ENCODE data around the gene SMYD1. TPM values are rescaled to one million over a fixed set of nuclear protein-coding genes. Genes with fewer than 3 reads are reported as not detected.

SMYD1 gene
- total RNA-seq, 4 donors from 2014 or later = 0.07 TPM; not detected in 3

DNA sequence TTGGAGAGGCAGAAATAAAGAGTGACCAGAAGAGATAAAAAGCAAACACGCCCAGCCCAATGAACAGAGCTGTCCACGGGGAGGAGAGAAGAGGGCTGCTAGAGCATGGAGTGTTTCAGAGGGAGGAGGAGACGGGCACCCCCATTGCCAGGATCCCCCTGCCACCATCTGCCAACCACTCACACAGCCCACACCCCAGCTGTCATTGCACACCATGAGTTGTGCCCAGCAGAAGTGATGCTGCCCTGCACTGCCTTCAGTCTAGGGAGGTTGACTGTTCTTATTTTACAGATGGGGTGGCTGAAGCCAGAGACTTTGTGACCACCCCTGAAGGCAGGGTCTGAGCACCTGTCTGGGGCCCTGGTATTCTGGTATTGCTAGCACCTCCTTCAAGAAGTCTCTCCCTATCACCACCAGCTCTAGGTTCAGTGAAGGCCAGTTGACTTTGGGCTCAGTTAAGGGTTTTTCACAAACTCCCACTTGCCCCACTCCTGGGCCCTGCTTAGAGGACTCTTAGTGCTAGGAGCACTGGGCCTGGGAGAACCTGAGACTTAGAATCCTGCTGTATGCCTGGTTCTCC, 57.8 kb downstream of the SMYD1 start:
- Histone ChIP-seq H3K9me3 (no peaks in the 10 kb centered on the region), H3K27me3 (no peaks in the 10 kb centered on the region), H3K36me3 (no peaks in the 10 kb centered on the region), H3K27ac (no peak overlapping the region), H3K4me3 (no peak overlapping the region), H3K4me1 (no peaks in the 10 kb centered on the region)
- intact Hi-C loops (cut with DNase I; ENCODE audit: low total_unique reads) = no loop called here
- TF ChIP-seq POLR2A (IDR thresholded peaks at IDR 0.05) = no peak
- TF ChIP-seq, protein P1, sequence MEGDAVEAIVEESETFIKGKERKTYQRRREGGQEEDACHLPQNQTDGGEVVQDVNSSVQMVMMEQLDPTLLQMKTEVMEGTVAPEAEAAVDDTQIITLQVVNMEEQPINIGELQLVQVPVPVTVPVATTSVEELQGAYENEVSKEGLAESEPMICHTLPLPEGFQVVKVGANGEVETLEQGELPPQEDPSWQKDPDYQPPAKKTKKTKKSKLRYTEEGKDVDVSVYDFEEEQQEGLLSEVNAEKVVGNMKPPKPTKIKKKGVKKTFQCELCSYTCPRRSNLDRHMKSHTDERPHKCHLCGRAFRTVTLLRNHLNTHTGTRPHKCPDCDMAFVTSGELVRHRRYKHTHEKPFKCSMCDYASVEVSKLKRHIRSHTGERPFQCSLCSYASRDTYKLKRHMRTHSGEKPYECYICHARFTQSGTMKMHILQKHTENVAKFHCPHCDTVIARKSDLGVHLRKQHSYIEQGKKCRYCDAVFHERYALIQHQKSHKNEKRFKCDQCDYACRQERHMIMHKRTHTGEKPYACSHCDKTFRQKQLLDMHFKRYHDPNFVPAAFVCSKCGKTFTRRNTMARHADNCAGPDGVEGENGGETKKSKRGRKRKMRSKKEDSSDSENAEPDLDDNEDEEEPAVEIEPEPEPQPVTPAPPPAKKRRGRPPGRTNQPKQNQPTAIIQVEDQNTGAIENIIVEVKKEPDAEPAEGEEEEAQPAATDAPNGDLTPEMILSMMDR (IDR thresholded peaks at IDR 0.05) = no peak
- no peak for DNase-seq

GRCh38 chr2:88125924-88126771, 58.5 kb downstream of the SMYD1 start:
- H3K4me1 ChIP-seq = no peaks in the 10 kb centered on the region
- no peaks in the 10 kb centered on the region for H3K27me3 ChIP-seq
- H3K27ac ChIP-seq = no peak overlapping the region
- intact Hi-C loops (cut with DNase I; ENCODE audit: low total_unique reads) = no loop called here
- TF ChIP-seq, protein P1 (IDR thresholded peaks at IDR 0.05) = no peak
- no peak for TF ChIP-seq POLR2A (IDR thresholded peaks at IDR 0.05)
- no peak for DNase-seq
- no peaks in the 10 kb centered on the region for H3K36me3 ChIP-seq
- H3K4me3 ChIP-seq = no peak overlapping the region
- H3K9me3 ChIP-seq = no peaks in the 10 kb centered on the region

DNA sequence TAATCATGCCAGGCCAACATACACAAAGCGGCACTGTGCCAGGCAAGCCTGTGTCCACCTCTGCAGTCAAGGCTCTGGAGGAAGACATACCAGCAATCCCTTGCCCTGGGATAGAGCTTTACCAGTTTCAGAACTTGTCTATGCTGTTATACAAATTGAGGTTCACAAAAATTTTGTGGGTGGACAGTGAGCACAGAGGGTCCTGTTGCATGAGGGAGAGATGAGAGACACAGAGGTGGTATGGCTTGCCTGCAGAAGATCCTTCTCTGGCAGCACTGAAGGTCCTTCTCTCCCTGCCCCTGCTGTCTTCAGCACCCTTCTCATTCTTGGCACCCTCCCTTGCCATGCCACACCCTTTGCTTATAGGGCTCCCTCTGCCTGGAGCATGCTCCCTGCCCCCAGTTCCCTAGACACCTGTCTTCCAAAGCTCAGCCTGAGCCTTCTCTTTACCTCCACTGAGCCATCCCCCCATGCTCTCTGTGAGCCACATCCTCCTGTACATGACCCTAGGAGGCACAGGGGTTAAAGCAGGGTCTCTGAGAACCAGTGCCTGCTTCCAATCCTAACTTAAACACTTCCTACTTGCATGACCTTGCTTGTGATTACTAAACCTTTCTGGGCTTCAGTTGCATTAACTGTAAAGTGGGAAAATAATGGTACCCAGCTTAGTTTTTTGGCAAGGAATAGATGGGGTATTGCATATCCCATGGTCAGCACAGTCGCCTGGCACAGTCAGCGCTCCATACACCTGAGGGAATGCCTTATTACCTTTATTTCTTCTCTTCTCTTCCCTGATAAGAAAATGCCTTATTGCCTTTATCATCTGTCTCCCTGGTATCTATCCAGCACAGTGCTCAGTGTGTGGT, 59.4 kb downstream of the SMYD1 start:
- TF ChIP-seq, protein P1 (IDR thresholded peaks at IDR 0.05) = no peak
- TF ChIP-seq POLR2A (IDR thresholded peaks at IDR 0.05) = no peak
- Histone ChIP-seq H3K9me3 (no peaks in the 10 kb centered on the region), H3K27me3 (no peaks in the 10 kb centered on the region), H3K36me3 (no peaks in the 10 kb centered on the region), H3K27ac (no peak overlapping the region), H3K4me1 (no peaks in the 10 kb centered on the region), H3K4me3 (no peak overlapping the region)
- intact Hi-C loops (cut with DNase I; ENCODE audit: low total_unique reads) = no loop called here
- DNase-seq = no peak

DNA sequence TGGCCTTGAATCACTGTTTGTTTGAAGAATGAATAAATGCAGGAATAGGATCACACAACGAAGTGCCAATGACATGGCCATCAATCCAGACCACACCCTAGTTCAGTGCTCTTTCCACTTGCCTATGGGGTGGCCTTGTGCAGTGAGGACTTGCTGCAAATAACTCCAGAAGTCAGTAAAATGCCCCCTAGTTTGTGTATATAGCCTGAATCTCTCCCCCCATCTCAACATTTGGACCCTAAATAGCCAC, 59.9 kb downstream of the SMYD1 start:
- intact Hi-C loops (cut with DNase I; ENCODE audit: low total_unique reads) = no loop called here
- TF ChIP-seq POLR2A (IDR thresholded peaks at IDR 0.05) = no peak
- TF ChIP-seq, protein P1 (IDR thresholded peaks at IDR 0.05) = no peak
- H3K27me3 ChIP-seq = no peaks in the 10 kb centered on the region
- H3K4me1 ChIP-seq = no peaks in the 10 kb centered on the region
- H3K36me3 ChIP-seq = no peaks in the 10 kb centered on the region
- no peak for DNase-seq
- H3K27ac ChIP-seq = no peak overlapping the region
- no peaks in the 10 kb centered on the region for H3K9me3 ChIP-seq
- H3K4me3 ChIP-seq = no peak overlapping the region

Measured in uterus (tissue), 4 donors.